ENCODE results near the gene EPS15. TPM values are rescaled to one million over a fixed set of nuclear protein-coding genes. Genes with fewer than 3 reads are reported as not detected.

EPS15 gene
- total RNA-seq, 1 experiment from 2014 or later: 37.1 TPM

DNA sequence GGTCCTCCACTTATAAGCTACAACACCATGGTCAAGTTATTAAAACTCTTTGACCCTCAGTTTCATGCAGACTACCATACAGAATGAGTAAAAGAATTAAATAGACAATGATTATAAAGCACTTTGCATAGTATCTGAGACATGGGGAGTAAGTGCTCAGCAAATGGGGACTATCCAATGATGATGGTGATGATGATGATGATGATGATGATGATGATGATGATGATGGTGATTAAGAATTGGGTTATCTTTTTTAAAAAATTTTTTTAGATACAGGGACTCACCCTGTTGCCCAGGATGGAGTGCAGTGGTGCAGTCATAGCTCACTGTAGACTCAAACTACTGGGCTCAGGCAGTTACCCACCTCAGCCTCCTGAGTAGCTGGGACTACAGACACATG is 8.1 kb upstream of the EPS15 start:
- no peak for TF ChIP-seq IRF2 (CRISPR knock-in tag; IDR thresholded peaks at IDR 0.05; ENCODE audit: borderline replicate concordance, low read depth)
- TF ChIP-seq, protein P1, sequence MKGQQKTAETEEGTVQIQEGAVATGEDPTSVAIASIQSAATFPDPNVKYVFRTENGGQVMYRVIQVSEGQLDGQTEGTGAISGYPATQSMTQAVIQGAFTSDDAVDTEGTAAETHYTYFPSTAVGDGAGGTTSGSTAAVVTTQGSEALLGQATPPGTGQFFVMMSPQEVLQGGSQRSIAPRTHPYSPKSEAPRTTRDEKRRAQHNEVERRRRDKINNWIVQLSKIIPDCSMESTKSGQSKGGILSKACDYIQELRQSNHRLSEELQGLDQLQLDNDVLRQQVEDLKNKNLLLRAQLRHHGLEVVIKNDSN (CRISPR knock-in tag; IDR thresholded peaks at IDR 0.05): no peak
- no peak for TF ChIP-seq OVOL2 (CRISPR knock-in tag; IDR thresholded peaks at IDR 0.05; ENCODE audit: borderline replicate concordance)
- TF ChIP-seq NR1H2 (CRISPR knock-in tag; IDR thresholded peaks at IDR 0.05): no peak
- TF ChIP-seq FOXK1 (CRISPR knock-in tag; IDR thresholded peaks at IDR 0.05): no peak
- no peak for TF ChIP-seq JAZF1 (CRISPR knock-in tag; IDR thresholded peaks at IDR 0.05)
- no peak for TF ChIP-seq GABPB1 (CRISPR knock-in tag; IDR thresholded peaks at IDR 0.05)
- TF ChIP-seq ZNF671 (CRISPR knock-in tag; IDR thresholded peaks at IDR 0.05): no peak
- TF ChIP-seq, protein P2, sequence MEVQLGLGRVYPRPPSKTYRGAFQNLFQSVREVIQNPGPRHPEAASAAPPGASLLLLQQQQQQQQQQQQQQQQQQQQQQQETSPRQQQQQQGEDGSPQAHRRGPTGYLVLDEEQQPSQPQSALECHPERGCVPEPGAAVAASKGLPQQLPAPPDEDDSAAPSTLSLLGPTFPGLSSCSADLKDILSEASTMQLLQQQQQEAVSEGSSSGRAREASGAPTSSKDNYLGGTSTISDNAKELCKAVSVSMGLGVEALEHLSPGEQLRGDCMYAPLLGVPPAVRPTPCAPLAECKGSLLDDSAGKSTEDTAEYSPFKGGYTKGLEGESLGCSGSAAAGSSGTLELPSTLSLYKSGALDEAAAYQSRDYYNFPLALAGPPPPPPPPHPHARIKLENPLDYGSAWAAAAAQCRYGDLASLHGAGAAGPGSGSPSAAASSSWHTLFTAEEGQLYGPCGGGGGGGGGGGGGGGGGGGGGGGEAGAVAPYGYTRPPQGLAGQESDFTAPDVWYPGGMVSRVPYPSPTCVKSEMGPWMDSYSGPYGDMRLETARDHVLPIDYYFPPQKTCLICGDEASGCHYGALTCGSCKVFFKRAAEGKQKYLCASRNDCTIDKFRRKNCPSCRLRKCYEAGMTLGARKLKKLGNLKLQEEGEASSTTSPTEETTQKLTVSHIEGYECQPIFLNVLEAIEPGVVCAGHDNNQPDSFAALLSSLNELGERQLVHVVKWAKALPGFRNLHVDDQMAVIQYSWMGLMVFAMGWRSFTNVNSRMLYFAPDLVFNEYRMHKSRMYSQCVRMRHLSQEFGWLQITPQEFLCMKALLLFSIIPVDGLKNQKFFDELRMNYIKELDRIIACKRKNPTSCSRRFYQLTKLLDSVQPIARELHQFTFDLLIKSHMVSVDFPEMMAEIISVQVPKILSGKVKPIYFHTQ (CRISPR knock-in tag; IDR thresholded peaks at IDR 0.05): no peak
- no peak for TF ChIP-seq SOX15 (CRISPR knock-in tag; IDR thresholded peaks at IDR 0.05)
- TF ChIP-seq, protein P3, sequence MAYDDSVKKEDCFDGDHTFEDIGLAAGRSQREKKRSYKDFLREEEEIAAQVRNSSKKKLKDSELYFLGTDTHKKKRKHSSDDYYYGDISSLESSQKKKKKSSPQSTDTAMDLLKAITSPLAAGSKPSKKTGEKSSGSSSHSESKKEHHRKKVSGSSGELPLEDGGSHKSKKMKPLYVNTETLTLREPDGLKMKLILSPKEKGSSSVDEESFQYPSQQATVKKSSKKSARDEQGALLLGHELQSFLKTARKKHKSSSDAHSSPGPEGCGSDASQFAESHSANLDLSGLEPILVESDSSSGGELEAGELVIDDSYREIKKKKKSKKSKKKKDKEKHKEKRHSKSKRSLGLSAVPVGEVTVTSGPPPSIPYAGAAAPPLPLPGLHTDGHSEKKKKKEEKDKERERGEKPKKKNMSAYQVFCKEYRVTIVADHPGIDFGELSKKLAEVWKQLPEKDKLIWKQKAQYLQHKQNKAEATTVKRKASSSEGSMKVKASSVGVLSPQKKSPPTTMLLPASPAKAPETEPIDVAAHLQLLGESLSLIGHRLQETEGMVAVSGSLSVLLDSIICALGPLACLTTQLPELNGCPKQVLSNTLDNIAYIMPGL (CRISPR knock-in tag; IDR thresholded peaks at IDR 0.05): no peak
- TF ChIP-seq, protein P4, sequence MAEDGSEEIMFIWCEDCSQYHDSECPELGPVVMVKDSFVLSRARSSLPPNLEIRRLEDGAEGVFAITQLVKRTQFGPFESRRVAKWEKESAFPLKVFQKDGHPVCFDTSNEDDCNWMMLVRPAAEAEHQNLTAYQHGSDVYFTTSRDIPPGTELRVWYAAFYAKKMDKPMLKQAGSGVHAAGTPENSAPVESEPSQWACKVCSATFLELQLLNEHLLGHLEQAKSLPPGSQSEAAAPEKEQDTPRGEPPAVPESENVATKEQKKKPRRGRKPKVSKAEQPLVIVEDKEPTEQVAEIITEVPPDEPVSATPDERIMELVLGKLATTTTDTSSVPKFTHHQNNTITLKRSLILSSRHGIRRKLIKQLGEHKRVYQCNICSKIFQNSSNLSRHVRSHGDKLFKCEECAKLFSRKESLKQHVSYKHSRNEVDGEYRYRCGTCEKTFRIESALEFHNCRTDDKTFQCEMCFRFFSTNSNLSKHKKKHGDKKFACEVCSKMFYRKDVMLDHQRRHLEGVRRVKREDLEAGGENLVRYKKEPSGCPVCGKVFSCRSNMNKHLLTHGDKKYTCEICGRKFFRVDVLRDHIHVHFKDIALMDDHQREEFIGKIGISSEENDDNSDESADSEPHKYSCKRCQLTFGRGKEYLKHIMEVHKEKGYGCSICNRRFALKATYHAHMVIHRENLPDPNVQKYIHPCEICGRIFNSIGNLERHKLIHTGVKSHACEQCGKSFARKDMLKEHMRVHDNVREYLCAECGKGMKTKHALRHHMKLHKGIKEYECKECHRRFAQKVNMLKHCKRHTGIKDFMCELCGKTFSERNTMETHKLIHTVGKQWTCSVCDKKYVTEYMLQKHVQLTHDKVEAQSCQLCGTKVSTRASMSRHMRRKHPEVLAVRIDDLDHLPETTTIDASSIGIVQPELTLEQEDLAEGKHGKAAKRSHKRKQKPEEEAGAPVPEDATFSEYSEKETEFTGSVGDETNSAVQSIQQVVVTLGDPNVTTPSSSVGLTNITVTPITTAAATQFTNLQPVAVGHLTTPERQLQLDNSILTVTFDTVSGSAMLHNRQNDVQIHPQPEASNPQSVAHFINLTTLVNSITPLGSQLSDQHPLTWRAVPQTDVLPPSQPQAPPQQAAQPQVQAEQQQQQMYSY (CRISPR knock-in tag; IDR thresholded peaks at IDR 0.05): no peak
- TF ChIP-seq ATF1 (CRISPR knock-in tag; IDR thresholded peaks at IDR 0.05): no peak
- no peak for TF ChIP-seq HMGA2 (CRISPR knock-in tag; IDR thresholded peaks at IDR 0.05)
- TF ChIP-seq, protein P5, sequence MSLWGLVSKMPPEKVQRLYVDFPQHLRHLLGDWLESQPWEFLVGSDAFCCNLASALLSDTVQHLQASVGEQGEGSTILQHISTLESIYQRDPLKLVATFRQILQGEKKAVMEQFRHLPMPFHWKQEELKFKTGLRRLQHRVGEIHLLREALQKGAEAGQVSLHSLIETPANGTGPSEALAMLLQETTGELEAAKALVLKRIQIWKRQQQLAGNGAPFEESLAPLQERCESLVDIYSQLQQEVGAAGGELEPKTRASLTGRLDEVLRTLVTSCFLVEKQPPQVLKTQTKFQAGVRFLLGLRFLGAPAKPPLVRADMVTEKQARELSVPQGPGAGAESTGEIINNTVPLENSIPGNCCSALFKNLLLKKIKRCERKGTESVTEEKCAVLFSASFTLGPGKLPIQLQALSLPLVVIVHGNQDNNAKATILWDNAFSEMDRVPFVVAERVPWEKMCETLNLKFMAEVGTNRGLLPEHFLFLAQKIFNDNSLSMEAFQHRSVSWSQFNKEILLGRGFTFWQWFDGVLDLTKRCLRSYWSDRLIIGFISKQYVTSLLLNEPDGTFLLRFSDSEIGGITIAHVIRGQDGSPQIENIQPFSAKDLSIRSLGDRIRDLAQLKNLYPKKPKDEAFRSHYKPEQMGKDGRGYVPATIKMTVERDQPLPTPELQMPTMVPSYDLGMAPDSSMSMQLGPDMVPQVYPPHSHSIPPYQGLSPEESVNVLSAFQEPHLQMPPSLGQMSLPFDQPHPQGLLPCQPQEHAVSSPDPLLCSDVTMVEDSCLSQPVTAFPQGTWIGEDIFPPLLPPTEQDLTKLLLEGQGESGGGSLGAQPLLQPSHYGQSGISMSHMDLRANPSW (CRISPR knock-in tag; conservative IDR thresholded peaks at IDR 0.05; ENCODE audit: low read depth): no peak
- TF ChIP-seq, protein P6, sequence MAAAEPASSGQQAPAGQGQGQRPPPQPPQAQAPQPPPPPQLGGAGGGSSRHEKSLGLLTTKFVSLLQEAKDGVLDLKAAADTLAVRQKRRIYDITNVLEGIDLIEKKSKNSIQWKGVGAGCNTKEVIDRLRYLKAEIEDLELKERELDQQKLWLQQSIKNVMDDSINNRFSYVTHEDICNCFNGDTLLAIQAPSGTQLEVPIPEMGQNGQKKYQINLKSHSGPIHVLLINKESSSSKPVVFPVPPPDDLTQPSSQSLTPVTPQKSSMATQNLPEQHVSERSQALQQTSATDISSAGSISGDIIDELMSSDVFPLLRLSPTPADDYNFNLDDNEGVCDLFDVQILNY (CRISPR knock-in tag; IDR thresholded peaks at IDR 0.05): no peak
- TF ChIP-seq CREB1 (CRISPR knock-in tag; IDR thresholded peaks at IDR 0.05): no peak
- TF ChIP-seq, protein P7, sequence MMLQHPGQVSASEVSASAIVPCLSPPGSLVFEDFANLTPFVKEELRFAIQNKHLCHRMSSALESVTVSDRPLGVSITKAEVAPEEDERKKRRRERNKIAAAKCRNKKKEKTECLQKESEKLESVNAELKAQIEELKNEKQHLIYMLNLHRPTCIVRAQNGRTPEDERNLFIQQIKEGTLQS (CRISPR knock-in tag; conservative IDR thresholded peaks at IDR 0.05): no peak
- TF ChIP-seq, protein P8, sequence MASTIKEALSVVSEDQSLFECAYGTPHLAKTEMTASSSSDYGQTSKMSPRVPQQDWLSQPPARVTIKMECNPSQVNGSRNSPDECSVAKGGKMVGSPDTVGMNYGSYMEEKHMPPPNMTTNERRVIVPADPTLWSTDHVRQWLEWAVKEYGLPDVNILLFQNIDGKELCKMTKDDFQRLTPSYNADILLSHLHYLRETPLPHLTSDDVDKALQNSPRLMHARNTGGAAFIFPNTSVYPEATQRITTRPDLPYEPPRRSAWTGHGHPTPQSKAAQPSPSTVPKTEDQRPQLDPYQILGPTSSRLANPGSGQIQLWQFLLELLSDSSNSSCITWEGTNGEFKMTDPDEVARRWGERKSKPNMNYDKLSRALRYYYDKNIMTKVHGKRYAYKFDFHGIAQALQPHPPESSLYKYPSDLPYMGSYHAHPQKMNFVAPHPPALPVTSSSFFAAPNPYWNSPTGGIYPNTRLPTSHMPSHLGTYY (CRISPR knock-in tag; IDR thresholded peaks at IDR 0.05): no peak
- ChIA-PET POLR2A (no interaction called here), CTCF (no interaction called here)
- Mint-ChIP-seq H3K4me1 (0 out of 2 replicates have a peak, but pooled peaks cover 5% of the 10 kb centered on the region), H3K9me3 (no peaks in the 10 kb centered on the region), H3K4me3 (no peak overlapping the region), H3K27ac (no peak overlapping the region), H3K27me3 (ENCODE audit: low read depth) (no peaks in the 10 kb centered on the region), H3K36me3 (no peaks in the 10 kb centered on the region)
- ATAC-seq: no peak
- DNase-seq (ENCODE audit: low spot score): no peak
